ENCODE results near the gene FAAP100.

The FAAP100 gene

GRCh38 chr17:81556863-81557262 lies 4.7 kb upstream of the FAAP100 start:
- DNase-seq (ENCODE audit: low read depth in 1 of 2, low spot score in 1 of 2): no peak

- DNase-seq (ENCODE audit: low read depth in 1 of 2, low spot score in 1 of 2): no peak
Measured at GRCh38 chr17:81556175-81556691, 4.1 kb upstream of the FAAP100 start.

GRCh38 chr17:81553616-81554181 lies 1.5 kb upstream of the FAAP100 start:
- no peak for DNase-seq (ENCODE audit: low read depth in 1 of 2, low spot score in 1 of 2)

GRCh38 chr17:81553018-81553615 lies 964 bp upstream of the FAAP100 start:
- DNase-seq (ENCODE audit: low read depth in 1 of 2, low spot score in 1 of 2): peak; percentile 59

- DNase-seq (ENCODE audit: low read depth in 1 of 2, low spot score in 1 of 2): no peak
Measured at GRCh38 chr17:81551458-81552243, 502 bp downstream of the FAAP100 start.

- no peak for DNase-seq (ENCODE audit: low read depth in 1 of 2, low spot score in 1 of 2)
Measured at GRCh38 chr17:81550830-81551457, 1.2 kb downstream of the FAAP100 start.

GRCh38 chr17:81550285-81550684 lies 1.9 kb downstream of the FAAP100 start:
- DNase-seq (ENCODE audit: low read depth in 1 of 2, low spot score in 1 of 2): no peak

GRCh38 chr17:81549826-81550225 lies 2.3 kb downstream of the FAAP100 start:
- no peak for DNase-seq (ENCODE audit: low read depth in 1 of 2, low spot score in 1 of 2)

- no peak for DNase-seq (ENCODE audit: low read depth in 1 of 2, low spot score in 1 of 2)
Measured at GRCh38 chr17:81549031-81549557, 3.1 kb downstream of the FAAP100 start.

- no peak for DNase-seq (ENCODE audit: low read depth in 1 of 2, low spot score in 1 of 2)
Measured at GRCh38 chr17:81547614-81547982, 4.6 kb downstream of the FAAP100 start.

GRCh38 chr17:81546906-81547613 lies 5.1 kb downstream of the FAAP100 start:
- DNase-seq (ENCODE audit: low read depth in 1 of 2, low spot score in 1 of 2): no peak

GRCh38 chr17:81545160-81545949 lies 6.8 kb downstream of the FAAP100 start:
- no peak for DNase-seq (ENCODE audit: low read depth in 1 of 2, low spot score in 1 of 2)

- no peak for DNase-seq (ENCODE audit: low read depth in 1 of 2, low spot score in 1 of 2)
Measured at GRCh38 chr17:81544281-81544974, 7.7 kb downstream of the FAAP100 start.

- DNase-seq (ENCODE audit: low read depth in 1 of 2, low spot score in 1 of 2): no peak
Measured at GRCh38 chr17:81543756-81544155, 8.4 kb downstream of the FAAP100 start.

- no peak for DNase-seq (ENCODE audit: low read depth in 1 of 2, low spot score in 1 of 2)
Measured at GRCh38 chr17:81543339-81543675, 8.8 kb downstream of the FAAP100 start.

GRCh38 chr17:81542431-81543338 lies 9.5 kb downstream of the FAAP100 start:
- DNase-seq (ENCODE audit: low read depth in 1 of 2, low spot score in 1 of 2): no peak

GRCh38 chr17:81541123-81541522 lies 11.0 kb downstream of the FAAP100 start:
- no peak for DNase-seq (ENCODE audit: low read depth in 1 of 2, low spot score in 1 of 2)

GRCh38 chr17:81540676-81541027 lies 11.5 kb downstream of the FAAP100 start:
- no peak for DNase-seq (ENCODE audit: low read depth in 1 of 2, low spot score in 1 of 2)
